IMR-90 (cell line): Measurements from ENCODE around the gene HRAS. TPM values are rescaled to one million over a fixed set of nuclear protein-coding genes. Genes with fewer than 3 reads are reported as not detected.
A peak's percentile ranks its signal among the peaks of the same experiment; 100 is the strongest.

Source experiments
- ATAC-seq: fragments of 200-7000 bp; cut with Tn5 transposase; 2 replicates; pipeline ENCODE4 v1.9.1; 2020; ENCODE audit warnings: low read depth, mild to moderate bottlenecking, moderate library complexity
- BruUV-seq: library from RNA; stranded (reverse); fragments of 400-500 nt; replicated peaks from 2 replicates; lab custom pipeline; 2021; lab: Mats Ljungman, UMichigan
- CTCF ChIA-PET: fragments of 300-600 bp; formaldehyde crosslinking; extraction: SDS; loops from one replicate; lab custom pipeline; 2021; ENCODE audit warnings: antibody characterized with exemption; lab: Yijun Ruan, JAX
- POLR2A ChIA-PET: fragments of 300-600 bp; sonication (Branson Sonifier 250); formaldehyde crosslinking; loops from one replicate; lab custom pipeline; 2022; ENCODE audit warnings: antibody characterized with exemption; ENCODE audit not compliant: unreplicated experiment; lab: Charles Lee
- DNase-seq: peaks from one replicate; pipeline ENCODE4 v3.0.0; 2013
- H2AFZ ChIP-seq: replicated peaks from 2 replicates; pipeline ENCODE3; 2013; ENCODE audit warnings: low read length, mild to moderate bottlenecking; ENCODE audit not compliant: poor library complexity
- H2AK5ac ChIP-seq: 2 replicates; pipeline ENCODE4 v1.6.1; 2013; ENCODE audit warnings: low read depth, low read length, inconsistent platforms
- H2AK9ac ChIP-seq: replicated peaks from 2 replicates; pipeline ENCODE3; 2013; ENCODE audit warnings: mild to moderate bottlenecking, low read depth, low read length, moderate library complexity; ENCODE audit not compliant: poor library complexity
- H2BK120ac ChIP-seq: 2 replicates; pipeline ENCODE4 v1.6.1; 2013; ENCODE audit warnings: low read depth, low read length, inconsistent platforms
- H2BK15ac ChIP-seq: 3 replicates; pipeline ENCODE4 v1.6.1; 2013; ENCODE audit warnings: low read depth, low read length, inconsistent platforms
- H2BK20ac ChIP-seq: 2 replicates; pipeline ENCODE4 v1.6.1; 2013; ENCODE audit warnings: low read depth, mild to moderate bottlenecking, inconsistent platforms, low read length, moderate library complexity
- H2BK5ac ChIP-seq: 2 replicates; pipeline ENCODE4 v1.6.1; 2013; ENCODE audit warnings: mild to moderate bottlenecking, low read depth, low read length, inconsistent platforms; ENCODE audit not compliant: poor library complexity, severe bottlenecking
- H3K14ac ChIP-seq: replicated peaks from 2 replicates; pipeline ENCODE4 v1.6.1; 2013; ENCODE audit warnings: low read depth, low read length, inconsistent platforms
- H3K18ac ChIP-seq: 2 replicates; pipeline ENCODE4 v1.6.1; 2013; ENCODE audit warnings: low read depth, low read length, control low read depth
- H3K23ac ChIP-seq: 2 replicates; pipeline ENCODE4 v1.6.1; 2013; ENCODE audit warnings: low read depth, low read length, inconsistent platforms
- H3K27ac ChIP-seq: 2 replicates; pipeline ENCODE4 v1.5.1; 2013; ENCODE audit warnings: mild to moderate bottlenecking, control low read depth, low read length; ENCODE audit not compliant: insufficient read depth
- H3K27me3 ChIP-seq: 2 replicates; pipeline ENCODE4 v1.6.1; 2013; ENCODE audit warnings: low read length; ENCODE audit not compliant: control insufficient read depth, insufficient read depth
- H3K36me3 ChIP-seq: 2 replicates; pipeline ENCODE4 v1.6.1; 2013; ENCODE audit warnings: low read length, mixed read lengths; ENCODE audit not compliant: control insufficient read depth, insufficient read depth
- H3K4ac ChIP-seq: 2 replicates; pipeline ENCODE4 v1.6.1; 2013; ENCODE audit warnings: low read depth, low read length, inconsistent platforms
- H3K4me1 ChIP-seq: 2 replicates; pipeline ENCODE4 v1.6.1; 2013; ENCODE audit warnings: low read length, mixed read lengths; ENCODE audit not compliant: control insufficient read depth, insufficient read depth
- H3K4me2 ChIP-seq: 2 replicates; pipeline ENCODE4 v1.6.1; 2013; ENCODE audit warnings: low read depth, mild to moderate bottlenecking, control low read depth, low read length, moderate library complexity
- H3K4me3 ChIP-seq: 2 replicates; pipeline ENCODE4 v1.5.1; 2013; ENCODE audit warnings: low read depth, mild to moderate bottlenecking, control low read depth, low read length, moderate library complexity; ENCODE audit not compliant: insufficient read depth
- H3K56ac ChIP-seq: 2 replicates; pipeline ENCODE4 v1.6.1; 2013; ENCODE audit warnings: low read length, inconsistent platforms; ENCODE audit not compliant: insufficient read depth; ENCODE audit errors: extremely low read depth
- H3K79me1 ChIP-seq, 2 experiments: 2 replicates each; pipeline ENCODE4 v1.6.1; 2013; ENCODE audit warnings: low read length in 2 of 2, inconsistent platforms in 1 of 2, low read depth in 1 of 2
- H3K9ac ChIP-seq: 2 replicates; pipeline ENCODE4 v1.6.1; 2013; ENCODE audit warnings: low read depth, low read length, control low read depth
- H3K9me1 ChIP-seq: 2 replicates; pipeline ENCODE4 v1.6.1; 2013; ENCODE audit warnings: low read length, inconsistent platforms; ENCODE audit not compliant: insufficient read depth
- H3K9me3 ChIP-seq: 2 replicates; pipeline ENCODE4 v1.6.1; 2013; ENCODE audit warnings: low read length; ENCODE audit not compliant: control insufficient read depth, insufficient read depth
- H4K20me1 ChIP-seq: 2 replicates; pipeline ENCODE4 v1.6.1; 2013; ENCODE audit warnings: low read length, inconsistent platforms; ENCODE audit not compliant: insufficient read depth
- H4K5ac ChIP-seq: 2 replicates; pipeline ENCODE4 v1.6.1; 2013; ENCODE audit warnings: mild to moderate bottlenecking, low read depth, low read length, control low read depth
- H4K8ac ChIP-seq, 2 experiments: 2 replicates each; pipeline ENCODE4 v1.6.1; 2013; ENCODE audit warnings: low read depth in 2 of 2, low read length in 2 of 2, control low read depth in 1 of 2, inconsistent platforms in 1 of 2
- H4K91ac ChIP-seq: 2 replicates; pipeline ENCODE4 v1.6.1; 2013; ENCODE audit warnings: low read depth, low read length, inconsistent platforms; ENCODE audit not compliant: insufficient read depth
- BHLHE40 ChIP-seq: fragments of 150-350 bp; IDR thresholded peaks from 2 replicates; pipeline ENCODE4 v1.6.1; 2016; ENCODE audit warnings: mild to moderate bottlenecking, low read depth, low read length
- WGBS, 2 experiments: methylation state at CpG; one replicate each; pipeline versions ENCODE4 v1.1.5 to v1.1.7; 2013; ENCODE audit warnings: missing lambda C conversion rate in 2 of 2; ENCODE audit not compliant: insufficient read length in 1 of 2; ENCODE audit errors: extremely low coverage in 2 of 2; 5-methylcytosine and 5-hydroxymethylcytosine counted together
- dilution Hi-C: fragments of 300-500 bp; cut with HindIII; formaldehyde crosslinking; loops from one replicate; pipeline ENCODE4 v1.14.3; 2018; ENCODE audit warnings: low sequenced_read_pairs; ENCODE audit not compliant: unreplicated experiment
- in situ Hi-C: fragments of 300-500 bp; cut with MboI; formaldehyde crosslinking; loops from 3 replicates; pipeline ENCODE4 v1.14.3; 2019; ENCODE audit warnings: low sequenced_read_pairs, inconsistent platforms, mixed read lengths
- intact Hi-C: fragments of 100-400 bp; cut with micrococcal nuclease; formaldehyde crosslinking; loops from 2 replicates; pipeline ENCODE4 v1.10.0; 2022
- polyA plus RNA-seq, 3 experiments: library from polyadenylated mRNA; depleted of rRNA; stranded (reverse); fragments of >200 nt; gene quantifications; 2 replicates each; pipeline ENCODE4 v1.2.3, GENCODE V29; 2012; ENCODE audit warnings: low replicate concordance in 1 of 3
- total RNA-seq: library from RNA; depleted of rRNA; stranded (reverse); fragments of >200 nt; gene quantifications from 2 replicates; pipeline ENCODE4 v1.2.3, GENCODE V29; 2012
- TF ChIP-seq, protein P1 (sequence below): conservative IDR thresholded peaks from 2 replicates; pipeline ENCODE4 v1.5.1; 2012; ENCODE audit warnings: mild to moderate bottlenecking, low read depth, low read length, improper control_type of control experiment

HRAS gene
- total and polyA plus RNA-seq, 2 of the 4 experiments (the other 2 are of a cell fraction) = 108 to 123 TPM

GRCh38 chr11:538431-539051 is 3.2 kb upstream of the HRAS start:
- H4K5ac ChIP-seq = no peak overlapping the region
- H2BK20ac ChIP-seq = no peak overlapping the region
- intact Hi-C loops (no loop called here), dilution Hi-C loops (no loop called here), in situ Hi-C loops (no loop called here)
- H3K4me3 ChIP-seq = no peak overlapping the region
- no peak overlapping the region for H3K27ac ChIP-seq
- no peak overlapping the region for H4K8ac ChIP-seq
- no peaks in the 10 kb centered on the region for H3K27me3 ChIP-seq
- ChIA-PET POLR2A (no interaction called here), CTCF (no interaction called here)
- H2AK9ac ChIP-seq = peak overlapping the region; percentile 61
- H2BK120ac ChIP-seq = no peak overlapping the region
- no peak overlapping the region for H3K4ac ChIP-seq
- H3K9ac ChIP-seq = no peak overlapping the region
- H4K20me1 ChIP-seq = peaks cover 13% of the 10 kb centered on the region
- H4K91ac ChIP-seq = no peak overlapping the region
- H3K23ac ChIP-seq = no peak overlapping the region
- H2BK5ac ChIP-seq = no peak overlapping the region
- H2BK15ac ChIP-seq = no peak overlapping the region
- H3K36me3 ChIP-seq = peaks cover 3% of the 10 kb centered on the region; the same call in 1 of the 2 replicates
- no peak overlapping the region for H3K18ac ChIP-seq
- H2AFZ ChIP-seq = no peak overlapping the region
- no peak for ATAC-seq
- H3K9me1 ChIP-seq = peaks cover 3% of the 10 kb centered on the region; the same call in 1 of the 2 replicates
- H2AK5ac ChIP-seq = no peak overlapping the region
- no TSS peak for BruUV-seq
- H3K14ac ChIP-seq = no peak overlapping the region
- H3K4me1 ChIP-seq = peaks cover 16% of the 10 kb centered on the region
- no peaks in the 10 kb centered on the region for H3K9me3 ChIP-seq
- DNase-seq = no peak
- peaks cover 3 to 16% of the 10 kb centered on the region in 2 experiments; a peak in 2 of 4 replicates for H3K79me1 ChIP-seq
- 88% methylated on average over 15 of the region's 20 CpGs; no CpG with 5 or more reads in 1 of the 2 experiments for WGBS, 2 experiments
- TF ChIP-seq BHLHE40 = no peak
- TF ChIP-seq, protein P1, sequence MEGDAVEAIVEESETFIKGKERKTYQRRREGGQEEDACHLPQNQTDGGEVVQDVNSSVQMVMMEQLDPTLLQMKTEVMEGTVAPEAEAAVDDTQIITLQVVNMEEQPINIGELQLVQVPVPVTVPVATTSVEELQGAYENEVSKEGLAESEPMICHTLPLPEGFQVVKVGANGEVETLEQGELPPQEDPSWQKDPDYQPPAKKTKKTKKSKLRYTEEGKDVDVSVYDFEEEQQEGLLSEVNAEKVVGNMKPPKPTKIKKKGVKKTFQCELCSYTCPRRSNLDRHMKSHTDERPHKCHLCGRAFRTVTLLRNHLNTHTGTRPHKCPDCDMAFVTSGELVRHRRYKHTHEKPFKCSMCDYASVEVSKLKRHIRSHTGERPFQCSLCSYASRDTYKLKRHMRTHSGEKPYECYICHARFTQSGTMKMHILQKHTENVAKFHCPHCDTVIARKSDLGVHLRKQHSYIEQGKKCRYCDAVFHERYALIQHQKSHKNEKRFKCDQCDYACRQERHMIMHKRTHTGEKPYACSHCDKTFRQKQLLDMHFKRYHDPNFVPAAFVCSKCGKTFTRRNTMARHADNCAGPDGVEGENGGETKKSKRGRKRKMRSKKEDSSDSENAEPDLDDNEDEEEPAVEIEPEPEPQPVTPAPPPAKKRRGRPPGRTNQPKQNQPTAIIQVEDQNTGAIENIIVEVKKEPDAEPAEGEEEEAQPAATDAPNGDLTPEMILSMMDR = no peak
- H3K56ac ChIP-seq = no peak overlapping the region
- H3K4me2 ChIP-seq = no peak overlapping the region
